Measurements from ENCODE around the gene BAIAP2L1.
"Not testable (repeated sequence)": the region's sequence is repeated elsewhere in the genome, so short reads cannot be mapped to it uniquely, and the experiment has no call there.

The BAIAP2L1 gene

GRCh38 chr7:98400542-98401340 lies at the start of gene BAIAP2L1:
BAIAP2L1 (minus strand) TSS chr7:98401090; CDS start chr7:98400852, 238 bp downstream.
- in situ Hi-C loops (cut with HindIII; ENCODE audit: low sequenced_read_pairs): no loop called here

GRCh38 chr7:98448766-98449165 lies 47.9 kb upstream of the BAIAP2L1 start:
- in situ Hi-C loops (cut with HindIII; ENCODE audit: low sequenced_read_pairs): no loop called here

GRCh38 chr7:98440992-98441391 lies 40.1 kb upstream of the BAIAP2L1 start:
- in situ Hi-C loops (cut with HindIII; ENCODE audit: low sequenced_read_pairs): not testable (repeated sequence)

- in situ Hi-C loops (cut with HindIII; ENCODE audit: low sequenced_read_pairs): no loop called here
Observed at GRCh38 chr7:98439484-98439883, 38.6 kb upstream of the BAIAP2L1 start.

GRCh38 chr7:98434087-98434486 lies 33.2 kb upstream of the BAIAP2L1 start:
- in situ Hi-C loops (cut with HindIII; ENCODE audit: low sequenced_read_pairs): no loop called here

GRCh38 chr7:98429799-98430198 lies 28.9 kb upstream of the BAIAP2L1 start:
- in situ Hi-C loops (cut with HindIII; ENCODE audit: low sequenced_read_pairs): no loop called here

- in situ Hi-C loops (cut with HindIII; ENCODE audit: low sequenced_read_pairs): no loop called here
Observed at GRCh38 chr7:98423043-98423442, 22.2 kb upstream of the BAIAP2L1 start.

GRCh38 chr7:98420966-98421612 lies 20.2 kb upstream of the BAIAP2L1 start:
- in situ Hi-C loops (cut with HindIII; ENCODE audit: low sequenced_read_pairs): no loop called here

- in situ Hi-C loops (cut with HindIII; ENCODE audit: low sequenced_read_pairs): not testable (repeated sequence)
Observed at GRCh38 chr7:98419988-98420387, 19.1 kb upstream of the BAIAP2L1 start.

- in situ Hi-C loops (cut with HindIII; ENCODE audit: low sequenced_read_pairs): not testable (repeated sequence)
Observed at GRCh38 chr7:98419316-98419691, 18.4 kb upstream of the BAIAP2L1 start.

- in situ Hi-C loops (cut with HindIII; ENCODE audit: low sequenced_read_pairs): no loop called here
Observed at GRCh38 chr7:98418636-98419315, 17.9 kb upstream of the BAIAP2L1 start.

- in situ Hi-C loops (cut with HindIII; ENCODE audit: low sequenced_read_pairs): no loop called here
Observed at GRCh38 chr7:98418271-98418635, 17.4 kb upstream of the BAIAP2L1 start.

GRCh38 chr7:98417604-98418270 lies 16.8 kb upstream of the BAIAP2L1 start:
- in situ Hi-C loops (cut with HindIII; ENCODE audit: low sequenced_read_pairs): not testable (repeated sequence)

GRCh38 chr7:98414205-98414900 lies 13.5 kb upstream of the BAIAP2L1 start:
- in situ Hi-C loops (cut with HindIII; ENCODE audit: low sequenced_read_pairs): no loop called here

- in situ Hi-C loops (cut with HindIII; ENCODE audit: low sequenced_read_pairs): not testable (repeated sequence)
Observed at GRCh38 chr7:98413655-98414054, 12.8 kb upstream of the BAIAP2L1 start.

GRCh38 chr7:98409843-98410242 lies 9.0 kb upstream of the BAIAP2L1 start:
- in situ Hi-C loops (cut with HindIII; ENCODE audit: low sequenced_read_pairs): no loop called here

- in situ Hi-C loops (cut with HindIII; ENCODE audit: low sequenced_read_pairs): not testable (repeated sequence)
Observed at GRCh38 chr7:98408146-98408545, 7.3 kb upstream of the BAIAP2L1 start.

- in situ Hi-C loops (cut with HindIII; ENCODE audit: low sequenced_read_pairs): no loop called here
Observed at GRCh38 chr7:98406827-98407226, 5.9 kb upstream of the BAIAP2L1 start.

- in situ Hi-C loops (cut with HindIII; ENCODE audit: low sequenced_read_pairs): no loop called here
Observed at GRCh38 chr7:98404840-98405239, 4.0 kb upstream of the BAIAP2L1 start.

GRCh38 chr7:98399890-98400541 lies 874 bp downstream of the BAIAP2L1 start:
- in situ Hi-C loops (cut with HindIII; ENCODE audit: low sequenced_read_pairs): no loop called here

Measured in endothelial cell of hepatic sinusoid (primary cell).